Type B pancreatic cell (in vitro differentiated cells): ENCODE results near the gene NLGN1. TPM values are rescaled to one million over a fixed set of nuclear protein-coding genes. Genes with fewer than 3 reads are reported as not detected.

Source experiments
- DNase-seq: peaks from one replicate; pipeline ENCODE4 v3.0.0; 2021; ENCODE audit warnings: mixed read lengths; ENCODE audit not compliant: unreplicated experiment; ENCODE audit errors: extremely low spot score
- H3K27ac Mint-ChIP-seq: 2 replicates; pipeline ENCODE4 v1.8.0; 2021; ENCODE audit warnings: mild to moderate bottlenecking, mixed read lengths
- H3K27me3 Mint-ChIP-seq: 2 replicates; pipeline ENCODE4 v1.8.0; 2021; ENCODE audit warnings: mixed read lengths
- H3K36me3 Mint-ChIP-seq: 2 replicates; pipeline ENCODE4 v1.8.0; 2021; ENCODE audit warnings: mixed read lengths
- H3K4me1 Mint-ChIP-seq: one replicate; pipeline ENCODE4 v1.8.0; 2021; ENCODE audit warnings: mixed read lengths; ENCODE audit not compliant: unreplicated experiment
- H3K4me3 Mint-ChIP-seq: 2 replicates; pipeline ENCODE4 v1.8.0; 2021; ENCODE audit warnings: mild to moderate bottlenecking, mixed read lengths
- H3K9me3 Mint-ChIP-seq: 2 replicates; pipeline ENCODE4 v1.8.0; 2021; ENCODE audit warnings: mixed read lengths
- CTCF ChIP-seq: fragments of 200-600 bp; sonication (generic); conservative IDR thresholded peaks from 2 replicates; pipeline ENCODE4 v1.5.0; 2021; ENCODE audit warnings: antibody characterized with exemption, mild to moderate bottlenecking
- total RNA-seq: library from RNA; stranded (reverse); gene quantifications from 2 replicates; pipeline ENCODE4 v1.2.1, GENCODE V29; 2021; ENCODE audit warnings: low replicate concordance

Gene NLGN1
- total RNA-seq, 1 donor from 2014 or later: 12.6 TPM

GRCh38 chr3:173467501-173467900 lies 70.0 kb downstream of the NLGN1 start:
- DNase-seq: no peak
- no peak overlapping the region for H3K4me3 Mint-ChIP-seq
- no peaks in the 10 kb centered on the region for H3K36me3 Mint-ChIP-seq
- H3K27ac Mint-ChIP-seq: no peak overlapping the region
- no peaks in the 10 kb centered on the region for H3K4me1 Mint-ChIP-seq
- H3K9me3 Mint-ChIP-seq: no peaks in the 10 kb centered on the region
- no peak for TF ChIP-seq CTCF
- H3K27me3 Mint-ChIP-seq: no peaks in the 10 kb centered on the region

GRCh38 chr3:173473237-173473636 lies 75.7 kb downstream of the NLGN1 start:
- no peak for DNase-seq
- H3K9me3 Mint-ChIP-seq: peaks cover 9% of the 10 kb centered on the region
- no peak for TF ChIP-seq CTCF
- no peak overlapping the region for H3K27ac Mint-ChIP-seq
- H3K4me1 Mint-ChIP-seq: no peaks in the 10 kb centered on the region
- H3K27me3 Mint-ChIP-seq: no peaks in the 10 kb centered on the region
- H3K36me3 Mint-ChIP-seq: no peaks in the 10 kb centered on the region
- H3K4me3 Mint-ChIP-seq: no peak overlapping the region

- H3K4me1 Mint-ChIP-seq: no peaks in the 10 kb centered on the region
- no peak overlapping the region for H3K27ac Mint-ChIP-seq
- H3K9me3 Mint-ChIP-seq: peaks cover 9% of the 10 kb centered on the region
- DNase-seq: no peak
- H3K36me3 Mint-ChIP-seq: no peaks in the 10 kb centered on the region
- H3K4me3 Mint-ChIP-seq: no peak overlapping the region
- H3K27me3 Mint-ChIP-seq: no peaks in the 10 kb centered on the region
- TF ChIP-seq CTCF: no peak
Observed at GRCh38 chr3:173479301-173479700, 81.8 kb downstream of the NLGN1 start.

GRCh38 chr3:173501931-173502489 lies 104.5 kb downstream of the NLGN1 start:
- Mint-ChIP-seq H3K27ac (no peak overlapping the region), H3K27me3 (no peaks in the 10 kb centered on the region), H3K9me3 (no peaks in the 10 kb centered on the region), H3K4me3 (no peak overlapping the region), H3K4me1 (no peaks in the 10 kb centered on the region), H3K36me3 (no peaks in the 10 kb centered on the region)
- TF ChIP-seq CTCF: no peak
- DNase-seq: no peak

GRCh38 chr3:173502983-173503568 lies 105.5 kb downstream of the NLGN1 start:
- no peak overlapping the region for H3K4me3 Mint-ChIP-seq
- no peaks in the 10 kb centered on the region for H3K27me3 Mint-ChIP-seq
- no peak for TF ChIP-seq CTCF
- H3K36me3 Mint-ChIP-seq: no peaks in the 10 kb centered on the region
- H3K4me1 Mint-ChIP-seq: no peaks in the 10 kb centered on the region
- DNase-seq: no peak
- H3K9me3 Mint-ChIP-seq: no peaks in the 10 kb centered on the region
- H3K27ac Mint-ChIP-seq: no peak overlapping the region
